ENCODE results near the gene SERGEF.

The SERGEF gene

DNA sequence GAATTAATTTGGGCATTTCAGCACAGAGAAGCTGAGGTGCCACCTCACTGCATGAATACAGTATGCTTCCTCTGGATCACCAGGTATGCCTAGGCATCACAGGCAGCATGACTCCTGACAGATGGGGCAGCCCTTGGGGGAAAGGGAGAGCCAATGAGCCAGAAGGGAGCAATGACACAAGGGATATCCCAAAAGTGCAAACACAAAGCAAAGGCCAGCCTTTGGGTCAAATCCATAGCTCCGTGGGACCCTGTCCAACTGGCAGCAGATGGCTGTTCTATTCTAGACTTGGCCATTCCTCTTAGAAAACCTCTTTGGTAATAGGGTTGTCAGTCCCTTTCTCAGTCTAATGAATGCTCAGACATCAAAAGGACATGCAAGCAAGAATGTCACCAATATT is 73.3 kb downstream of the SERGEF start:
- Histone ChIP-seq H2AFZ (ENCODE audit: low read depth, low read length, severe bottlenecking) (no peak overlapping the region), H3F3A (ENCODE audit: insufficient read depth) (no peaks in the 10 kb centered on the region), H3K9me3 (ENCODE audit: insufficient read depth, low read length) (no peaks in the 10 kb centered on the region), H3K27me3 (ENCODE audit: low read length) (no peaks in the 10 kb centered on the region), H3K9ac (ENCODE audit: low read length) (no peak overlapping the region), H3K79me2 (ENCODE audit: insufficient read depth, low read length) (no peaks in the 10 kb centered on the region), H3K4me3 (ENCODE audit: insufficient read depth, low read length, poor library complexity, severe bottlenecking) (no peak overlapping the region), H4K20me1 (ENCODE audit: low read depth, low read length) (no peaks in the 10 kb centered on the region), H3K9me2 (replicated peaks; ENCODE audit: insufficient read depth, low read length) (no peaks in the 10 kb centered on the region), H3K4me2 (ENCODE audit: low read depth, low read length, poor library complexity, severe bottlenecking) (no peak overlapping the region), H3K27ac (ENCODE audit: low read depth, low read length) (no peak overlapping the region), H3K36me3 (ENCODE audit: low read length) (peaks cover 19% of the 10 kb centered on the region; the same call in 1 of the 2 replicates)
- TF ChIP-seq EZH2phosphoT487 (conservative IDR thresholded peaks at IDR 0.05; ENCODE audit: low read length) (no peak), CTCF (IDR thresholded peaks at IDR 0.05; ENCODE audit: insufficient read depth, low read length, poor library complexity, severe bottlenecking) (no peak)

GRCh38 chr11:17936790-17937189 is 76.1 kb downstream of the SERGEF start:
- no peak overlapping the region for H3K9ac ChIP-seq (ENCODE audit: low read length)
- no peak overlapping the region for H3K27ac ChIP-seq (ENCODE audit: low read depth, low read length)
- H3K36me3 ChIP-seq (ENCODE audit: low read length), result peaks cover 14% of the 10 kb centered on the region; the same call in 1 of the 2 replicates
- H3K79me2 ChIP-seq (ENCODE audit: insufficient read depth, low read length), result no peaks in the 10 kb centered on the region
- TF ChIP-seq EZH2phosphoT487 (conservative IDR thresholded peaks at IDR 0.05; ENCODE audit: low read length), result no peak
- TF ChIP-seq CTCF (IDR thresholded peaks at IDR 0.05; ENCODE audit: insufficient read depth, low read length, poor library complexity, severe bottlenecking), result no peak
- H4K20me1 ChIP-seq (ENCODE audit: low read depth, low read length), result no peaks in the 10 kb centered on the region
- no peaks in the 10 kb centered on the region; the same call in 1 of the 2 replicates for H3K9me3 ChIP-seq (ENCODE audit: insufficient read depth, low read length)
- H3F3A ChIP-seq (ENCODE audit: insufficient read depth), result no peaks in the 10 kb centered on the region
- H2AFZ ChIP-seq (ENCODE audit: low read depth, low read length, severe bottlenecking), result no peak overlapping the region
- no peak overlapping the region for H3K4me3 ChIP-seq (ENCODE audit: insufficient read depth, low read length, poor library complexity, severe bottlenecking)
- no peaks in the 10 kb centered on the region for H3K27me3 ChIP-seq (ENCODE audit: low read length)
- H3K9me2 ChIP-seq (replicated peaks; ENCODE audit: insufficient read depth, low read length), result no peaks in the 10 kb centered on the region
- no peak overlapping the region for H3K4me2 ChIP-seq (ENCODE audit: low read depth, low read length, poor library complexity, severe bottlenecking)

DNA sequence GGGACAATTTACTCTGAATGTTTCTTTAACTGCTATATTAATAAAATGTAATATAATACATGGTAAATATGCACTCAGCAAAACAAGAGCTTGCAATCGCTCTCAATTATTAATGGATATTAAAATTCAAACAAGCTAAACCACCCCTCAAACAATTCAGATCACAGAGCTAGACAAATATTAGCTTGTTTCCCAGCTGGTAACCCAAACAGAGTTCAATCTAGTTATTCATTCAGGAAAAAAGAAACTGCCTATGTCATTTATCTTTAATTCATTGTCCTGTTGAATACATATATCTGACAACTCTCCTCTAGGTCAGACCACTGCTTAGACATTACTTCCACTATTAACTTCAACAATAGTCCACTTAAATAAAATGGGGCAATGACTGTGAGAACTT is 78.7 kb downstream of the SERGEF start:
- H3K9me2 ChIP-seq (replicated peaks; ENCODE audit: insufficient read depth, low read length), result no peaks in the 10 kb centered on the region
- TF ChIP-seq EZH2phosphoT487 (conservative IDR thresholded peaks at IDR 0.05; ENCODE audit: low read length) (no peak), CTCF (IDR thresholded peaks at IDR 0.05; ENCODE audit: insufficient read depth, low read length, poor library complexity, severe bottlenecking) (no peak)
- H3F3A ChIP-seq (ENCODE audit: insufficient read depth), result no peaks in the 10 kb centered on the region

More for the DNA sequence above, 78.7 kb downstream of the SERGEF start:
- H3K4me2 ChIP-seq (ENCODE audit: low read depth, low read length, poor library complexity, severe bottlenecking), result no peak overlapping the region
- H4K20me1 ChIP-seq (ENCODE audit: low read depth, low read length), result no peaks in the 10 kb centered on the region
- H3K9ac ChIP-seq (ENCODE audit: low read length), result no peak overlapping the region
- H3K27me3 ChIP-seq (ENCODE audit: low read length), result no peaks in the 10 kb centered on the region
- H2AFZ ChIP-seq (ENCODE audit: low read depth, low read length, severe bottlenecking), result no peak overlapping the region
- no peak overlapping the region for H3K27ac ChIP-seq (ENCODE audit: low read depth, low read length)
- no peaks in the 10 kb centered on the region for H3K79me2 ChIP-seq (ENCODE audit: insufficient read depth, low read length)
- H3K4me3 ChIP-seq (ENCODE audit: insufficient read depth, low read length, poor library complexity, severe bottlenecking), result no peak overlapping the region
- peaks cover 14% of the 10 kb centered on the region; the same call in 1 of the 2 replicates for H3K36me3 ChIP-seq (ENCODE audit: low read length)
- no peaks in the 10 kb centered on the region; the same call in 1 of the 2 replicates for H3K9me3 ChIP-seq (ENCODE audit: insufficient read depth, low read length)
